ENCODE measurements around the gene C1orf21.

C1orf21 gene

GRCh38 chr1:184556665-184557064 lies 169.8 kb downstream of the C1orf21 start:
- H3K36me3 ChIP-seq (ENCODE audit: control insufficient read depth in 2 of 2, insufficient read depth in 2 of 2, low read length in 2 of 2) = no peaks in the 10 kb centered on the region
- no peak overlapping the region for H3K9ac ChIP-seq (ENCODE audit: low read depth in 1 of 2, low read length in 2 of 2)
- no peaks in the 10 kb centered on the region for H3K27me3 ChIP-seq (ENCODE audit: control insufficient read depth in 2 of 2, insufficient read depth in 2 of 2, low read length in 2 of 2)
- H3K4me1 ChIP-seq (ENCODE audit: control insufficient read depth in 2 of 2, insufficient read depth in 2 of 2, low read length in 2 of 2) = no peaks in the 10 kb centered on the region
- H3K9me3 ChIP-seq (ENCODE audit: control insufficient read depth in 2 of 2, low read length in 2 of 2) = no peaks in the 10 kb centered on the region
- H3K27ac ChIP-seq (ENCODE audit: low read depth in 2 of 2, low read length in 2 of 2) = no peak overlapping the region
- H3K4me3 ChIP-seq (ENCODE audit: low read length in 2 of 2) = no peak overlapping the region

GRCh38 chr1:184557423-184558347 lies 170.9 kb downstream of the C1orf21 start:
- Histone ChIP-seq H3K36me3 (ENCODE audit: control insufficient read depth in 2 of 2, insufficient read depth in 2 of 2, low read length in 2 of 2) (no peaks in the 10 kb centered on the region), H3K27me3 (ENCODE audit: control insufficient read depth in 2 of 2, insufficient read depth in 2 of 2, low read length in 2 of 2) (no peaks in the 10 kb centered on the region), H3K9ac (ENCODE audit: low read depth in 1 of 2, low read length in 2 of 2) (no peak overlapping the region), H3K4me1 (ENCODE audit: control insufficient read depth in 2 of 2, insufficient read depth in 2 of 2, low read length in 2 of 2) (peaks cover 3 to 5% of the 10 kb centered on the region in 2 donors), H3K4me3 (ENCODE audit: low read length in 2 of 2) (no peak overlapping the region), H3K9me3 (ENCODE audit: control insufficient read depth in 2 of 2, low read length in 2 of 2) (no peaks in the 10 kb centered on the region), H3K27ac (ENCODE audit: low read depth in 2 of 2, low read length in 2 of 2) (no peak overlapping the region)

GRCh38 chr1:184558691-184559090 lies 171.9 kb downstream of the C1orf21 start:
- Histone ChIP-seq H3K27ac (ENCODE audit: low read depth in 2 of 2, low read length in 2 of 2) (no peak overlapping the region), H3K9me3 (ENCODE audit: control insufficient read depth in 2 of 2, low read length in 2 of 2) (no peaks in the 10 kb centered on the region), H3K9ac (ENCODE audit: low read depth in 1 of 2, low read length in 2 of 2) (no peak overlapping the region), H3K4me3 (ENCODE audit: low read length in 2 of 2) (no peak overlapping the region), H3K27me3 (ENCODE audit: control insufficient read depth in 2 of 2, insufficient read depth in 2 of 2, low read length in 2 of 2) (no peaks in the 10 kb centered on the region), H3K4me1 (ENCODE audit: control insufficient read depth in 2 of 2, insufficient read depth in 2 of 2, low read length in 2 of 2) (peaks cover 6 to 10% of the 10 kb centered on the region in 2 donors), H3K36me3 (ENCODE audit: control insufficient read depth in 2 of 2, insufficient read depth in 2 of 2, low read length in 2 of 2) (no peaks in the 10 kb centered on the region)

DNA sequence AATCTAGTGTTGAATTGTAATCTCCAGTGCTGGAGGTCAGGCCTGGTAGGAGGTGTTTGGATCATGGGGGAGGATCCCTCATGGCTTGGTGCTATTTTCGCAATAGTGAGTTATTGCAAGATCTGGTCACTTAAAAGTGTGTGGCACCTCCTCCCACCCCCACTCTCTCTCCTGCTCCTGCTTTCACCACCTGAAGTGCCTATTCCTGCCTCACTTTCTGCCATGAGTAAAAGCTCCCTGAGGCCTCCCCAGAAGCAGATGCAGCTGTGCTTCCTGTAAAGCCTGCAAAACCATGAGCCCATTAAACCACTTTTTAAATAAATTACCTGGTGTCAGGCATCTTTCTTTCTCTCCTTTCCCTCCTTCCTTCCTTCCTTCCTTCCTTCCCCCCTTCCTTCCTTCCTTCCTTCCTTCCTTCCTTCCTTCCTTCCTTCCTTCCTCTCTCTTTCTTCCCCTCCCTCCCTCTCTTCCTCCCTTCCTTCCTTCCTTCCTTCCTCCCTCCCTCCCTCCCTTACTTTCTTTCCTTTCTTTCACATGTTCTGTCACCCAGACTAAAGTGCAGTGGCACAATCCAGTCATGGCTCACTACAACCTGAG lies 172.4 kb downstream of the C1orf21 start:
- peaks cover 6 to 10% of the 10 kb centered on the region in 2 donors for H3K4me1 ChIP-seq (ENCODE audit: control insufficient read depth in 2 of 2, insufficient read depth in 2 of 2, low read length in 2 of 2)
- no peak overlapping the region for H3K27ac ChIP-seq (ENCODE audit: low read depth in 2 of 2, low read length in 2 of 2)
- H3K36me3 ChIP-seq (ENCODE audit: control insufficient read depth in 2 of 2, insufficient read depth in 2 of 2, low read length in 2 of 2) = no peaks in the 10 kb centered on the region
- H3K27me3 ChIP-seq (ENCODE audit: control insufficient read depth in 2 of 2, insufficient read depth in 2 of 2, low read length in 2 of 2) = no peaks in the 10 kb centered on the region
- H3K4me3 ChIP-seq (ENCODE audit: low read length in 2 of 2) = no peak overlapping the region
- H3K9me3 ChIP-seq (ENCODE audit: control insufficient read depth in 2 of 2, low read length in 2 of 2) = no peaks in the 10 kb centered on the region
- no peak overlapping the region for H3K9ac ChIP-seq (ENCODE audit: low read depth in 1 of 2, low read length in 2 of 2)

- peaks cover 8 to 12% of the 10 kb centered on the region in 2 donors for H3K4me1 ChIP-seq (ENCODE audit: control insufficient read depth in 2 of 2, insufficient read depth in 2 of 2, low read length in 2 of 2)
- H3K9ac ChIP-seq (ENCODE audit: low read depth in 1 of 2, low read length in 2 of 2) = no peak overlapping the region
- no peak overlapping the region for H3K4me3 ChIP-seq (ENCODE audit: low read length in 2 of 2)
- no peak overlapping the region for H3K27ac ChIP-seq (ENCODE audit: low read depth in 2 of 2, low read length in 2 of 2)
- H3K27me3 ChIP-seq (ENCODE audit: control insufficient read depth in 2 of 2, insufficient read depth in 2 of 2, low read length in 2 of 2) = no peaks in the 10 kb centered on the region
- peaks cover 0 to 6% of the 10 kb centered on the region in 2 donors for H3K36me3 ChIP-seq (ENCODE audit: control insufficient read depth in 2 of 2, insufficient read depth in 2 of 2, low read length in 2 of 2)
- no peaks in the 10 kb centered on the region for H3K9me3 ChIP-seq (ENCODE audit: control insufficient read depth in 2 of 2, low read length in 2 of 2)
Observed at GRCh38 chr1:184562806-184563205, 176.0 kb downstream of the C1orf21 start.

- Histone ChIP-seq H3K4me1 (ENCODE audit: control insufficient read depth in 2 of 2, insufficient read depth in 2 of 2, low read length in 2 of 2) (peaks cover 11 to 13% of the 10 kb centered on the region in 2 donors), H3K36me3 (ENCODE audit: control insufficient read depth in 2 of 2, insufficient read depth in 2 of 2, low read length in 2 of 2) (peaks cover 0 to 6% of the 10 kb centered on the region in 2 donors), H3K9ac (ENCODE audit: low read depth in 1 of 2, low read length in 2 of 2) (no peak overlapping the region), H3K4me3 (ENCODE audit: low read length in 2 of 2) (no peak overlapping the region), H3K27me3 (ENCODE audit: control insufficient read depth in 2 of 2, insufficient read depth in 2 of 2, low read length in 2 of 2) (no peaks in the 10 kb centered on the region), H3K9me3 (ENCODE audit: control insufficient read depth in 2 of 2, low read length in 2 of 2) (no peaks in the 10 kb centered on the region), H3K27ac (ENCODE audit: low read depth in 2 of 2, low read length in 2 of 2) (no peak overlapping the region)
Observed at GRCh38 chr1:184563308-184563707, 176.5 kb downstream of the C1orf21 start.

DNA sequence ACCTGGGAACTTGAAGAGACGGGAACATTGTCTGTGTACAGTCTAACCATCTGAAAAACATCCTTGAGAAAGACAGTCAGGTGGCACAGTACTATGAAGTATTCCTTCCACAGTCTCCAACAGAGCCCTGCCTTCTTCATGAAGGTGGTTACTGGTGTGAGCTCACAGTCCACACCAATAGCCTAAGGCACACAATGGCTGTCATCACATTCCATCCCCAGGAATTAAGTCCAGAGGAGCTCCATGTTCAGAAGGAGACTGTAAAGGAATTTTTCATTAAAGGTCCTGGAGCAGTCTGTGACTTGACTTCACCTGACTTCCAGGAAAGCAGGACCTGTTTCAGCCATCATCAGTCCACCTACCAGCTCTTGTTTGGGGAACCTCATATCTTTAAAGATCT lies 180.2 kb downstream of the C1orf21 start:
- Histone ChIP-seq H3K9me3 (ENCODE audit: control insufficient read depth in 2 of 2, low read length in 2 of 2) (no peaks in the 10 kb centered on the region), H3K36me3 (ENCODE audit: control insufficient read depth in 2 of 2, insufficient read depth in 2 of 2, low read length in 2 of 2) (peaks cover 0 to 6% of the 10 kb centered on the region in 2 donors), H3K9ac (ENCODE audit: low read depth in 1 of 2, low read length in 2 of 2) (no peak overlapping the region), H3K27me3 (ENCODE audit: control insufficient read depth in 2 of 2, insufficient read depth in 2 of 2, low read length in 2 of 2) (no peaks in the 10 kb centered on the region), H3K4me3 (ENCODE audit: low read length in 2 of 2) (no peak overlapping the region), H3K4me1 (ENCODE audit: control insufficient read depth in 2 of 2, insufficient read depth in 2 of 2, low read length in 2 of 2) (peaks cover 11 to 13% of the 10 kb centered on the region in 2 donors), H3K27ac (ENCODE audit: low read depth in 2 of 2, low read length in 2 of 2) (no peak overlapping the region)

- peaks cover 8 to 9% of the 10 kb centered on the region in 2 donors for H3K4me1 ChIP-seq (ENCODE audit: control insufficient read depth in 2 of 2, insufficient read depth in 2 of 2, low read length in 2 of 2)
- no peak overlapping the region for H3K4me3 ChIP-seq (ENCODE audit: low read length in 2 of 2)
- H3K27ac ChIP-seq (ENCODE audit: low read depth in 2 of 2, low read length in 2 of 2) = no peak overlapping the region
- peaks cover 0 to 6% of the 10 kb centered on the region in 2 donors for H3K36me3 ChIP-seq (ENCODE audit: control insufficient read depth in 2 of 2, insufficient read depth in 2 of 2, low read length in 2 of 2)
- no peaks in the 10 kb centered on the region for H3K27me3 ChIP-seq (ENCODE audit: control insufficient read depth in 2 of 2, insufficient read depth in 2 of 2, low read length in 2 of 2)
- H3K9me3 ChIP-seq (ENCODE audit: control insufficient read depth in 2 of 2, low read length in 2 of 2) = no peaks in the 10 kb centered on the region
- no peak overlapping the region for H3K9ac ChIP-seq (ENCODE audit: low read depth in 1 of 2, low read length in 2 of 2)
Observed at GRCh38 chr1:184567637-184568036, 180.8 kb downstream of the C1orf21 start.

GRCh38 chr1:184568148-184568547 lies 181.3 kb downstream of the C1orf21 start:
- Histone ChIP-seq H3K36me3 (ENCODE audit: control insufficient read depth in 2 of 2, insufficient read depth in 2 of 2, low read length in 2 of 2) (peaks cover 0 to 6% of the 10 kb centered on the region in 2 donors), H3K4me3 (ENCODE audit: low read length in 2 of 2) (no peak overlapping the region), H3K9me3 (ENCODE audit: control insufficient read depth in 2 of 2, low read length in 2 of 2) (no peaks in the 10 kb centered on the region), H3K27ac (ENCODE audit: low read depth in 2 of 2, low read length in 2 of 2) (no peak overlapping the region), H3K9ac (ENCODE audit: low read depth in 1 of 2, low read length in 2 of 2) (no peak overlapping the region), H3K27me3 (ENCODE audit: control insufficient read depth in 2 of 2, insufficient read depth in 2 of 2, low read length in 2 of 2) (no peaks in the 10 kb centered on the region), H3K4me1 (ENCODE audit: control insufficient read depth in 2 of 2, insufficient read depth in 2 of 2, low read length in 2 of 2) (peaks cover 4 to 5% of the 10 kb centered on the region in 2 donors)

DNA sequence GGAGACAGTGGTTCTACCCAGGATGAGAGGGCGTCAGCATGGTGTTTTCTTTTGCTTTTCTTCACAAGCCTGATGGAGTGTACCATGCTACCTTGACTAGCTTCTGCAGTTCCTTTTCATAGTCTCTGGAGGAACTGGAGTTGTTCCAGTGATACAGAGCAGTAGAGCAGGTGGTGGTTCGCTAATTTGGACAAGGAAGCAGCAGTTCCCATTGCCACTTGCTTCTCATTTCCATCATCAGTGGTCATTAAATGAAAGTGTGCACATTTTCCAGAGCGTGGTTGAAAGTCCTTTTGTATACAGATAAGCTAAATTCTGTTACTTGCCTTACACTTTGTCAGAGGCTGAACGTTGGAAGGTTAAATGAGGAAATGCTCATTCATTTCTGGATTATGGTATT lies 182.3 kb downstream of the C1orf21 start:
- H3K4me3 ChIP-seq (ENCODE audit: low read length in 2 of 2) = no peak overlapping the region

More for the DNA sequence above, 182.3 kb downstream of the C1orf21 start:
- H3K27me3 ChIP-seq (ENCODE audit: control insufficient read depth in 2 of 2, insufficient read depth in 2 of 2, low read length in 2 of 2) = no peaks in the 10 kb centered on the region
- H3K36me3 ChIP-seq (ENCODE audit: control insufficient read depth in 2 of 2, insufficient read depth in 2 of 2, low read length in 2 of 2) = peaks cover 0 to 6% of the 10 kb centered on the region in 2 donors
- H3K27ac ChIP-seq (ENCODE audit: low read depth in 2 of 2, low read length in 2 of 2) = no peak overlapping the region
- peaks cover 3 to 5% of the 10 kb centered on the region in 2 donors for H3K4me1 ChIP-seq (ENCODE audit: control insufficient read depth in 2 of 2, insufficient read depth in 2 of 2, low read length in 2 of 2)
- no peaks in the 10 kb centered on the region for H3K9me3 ChIP-seq (ENCODE audit: control insufficient read depth in 2 of 2, low read length in 2 of 2)
- H3K9ac ChIP-seq (ENCODE audit: low read depth in 1 of 2, low read length in 2 of 2) = no peak overlapping the region

Measured in mucosa of rectum (tissue), 2 donors.